Stomach (tissue), 4 donors: ENCODE results near the gene KRTAP10-4.

Experiments used
- CTCF ChIP-seq, 7 experiments: fragments of 450-650 bp in 4 of 7; fragments of 200-600 bp in 3 of 7; sonication (generic) in 3 of 7; IDR thresholded peaks; one replicate each; pipeline ENCODE4 v1.5.1; 2016 to 2019; ENCODE audit warnings: antibody characterized with exemption in 7 of 7, control low read depth in 2 of 7, mild to moderate bottlenecking in 1 of 7
- POLR2A ChIP-seq, 4 donors: fragments of 450-650 bp; IDR thresholded peaks; one replicate each; pipeline ENCODE4 v1.6.1; 2016; ENCODE audit warnings: antibody characterized with exemption in 4 of 4, control low read depth in 2 of 4, mild to moderate bottlenecking in 1 of 4, moderate library complexity in 1 of 4

- TF ChIP-seq POLR2A (IDR thresholded peaks at IDR 0.05), result no peak
- TF ChIP-seq CTCF (IDR thresholded peaks at IDR 0.05), result no peak
Observed at GRCh38 chr21:44533121-44533890, 40.2 kb upstream of the KRTAP10-4 start.
